SJCRH30 (cell line): Measurements from ENCODE around the gene ADAM20. TPM values are rescaled to one million over a fixed set of nuclear protein-coding genes. Genes with fewer than 3 reads are reported as not detected.
"Not testable (repeated sequence)": the region's sequence is repeated elsewhere in the genome, so short reads cannot be mapped to it uniquely, and the experiment has no call there.

Experiments
- DNase-seq, 2 experiments: peaks; one replicate each; pipeline ENCODE4 v3.0.0-alpha.2; 2015 to 2020
- H3K27ac ChIP-seq: fragments of 250-450 bp; sonication (Bioruptor Pico); 2 replicates; pipeline ENCODE4 v1.5.1; 2020; ENCODE audit warnings: mild to moderate bottlenecking, moderate library complexity
- H3K27me3 ChIP-seq: fragments of 250-450 bp; sonication (Bioruptor Pico); 2 replicates; pipeline ENCODE4 v1.5.1; 2020; ENCODE audit warnings: mild to moderate bottlenecking, moderate library complexity
- H3K36me3 ChIP-seq: fragments of 250-450 bp; sonication (Bioruptor Pico); 2 replicates; pipeline ENCODE4 v1.5.1; 2020; ENCODE audit warnings: mild to moderate bottlenecking, moderate library complexity
- H3K4me1 ChIP-seq: fragments of 250-450 bp; sonication (Bioruptor Pico); 2 replicates; pipeline ENCODE4 v1.5.1; 2020; ENCODE audit warnings: mild to moderate bottlenecking, moderate library complexity
- H3K4me3 ChIP-seq: fragments of 250-450 bp; sonication (Bioruptor Pico); 2 replicates; pipeline ENCODE4 v1.5.1; 2020; ENCODE audit warnings: mild to moderate bottlenecking, moderate library complexity
- H3K9me3 ChIP-seq: fragments of 250-450 bp; sonication (Bioruptor Pico); replicated peaks from 2 replicates; pipeline ENCODE4 v1.5.1; 2020; ENCODE audit warnings: mild to moderate bottlenecking, moderate library complexity
- total RNA-seq: library from RNA; depleted of rRNA; stranded (reverse); fragments of >200 nt; shearing (Covaris generic); gene quantifications from 2 replicates; pipeline ENCODE4 v1.2.3, GENCODE V29; 2014; rRNA removed

ADAM20 gene
- total RNA-seq, 1 experiment from 2014 or later = 0.34 TPM

DNA sequence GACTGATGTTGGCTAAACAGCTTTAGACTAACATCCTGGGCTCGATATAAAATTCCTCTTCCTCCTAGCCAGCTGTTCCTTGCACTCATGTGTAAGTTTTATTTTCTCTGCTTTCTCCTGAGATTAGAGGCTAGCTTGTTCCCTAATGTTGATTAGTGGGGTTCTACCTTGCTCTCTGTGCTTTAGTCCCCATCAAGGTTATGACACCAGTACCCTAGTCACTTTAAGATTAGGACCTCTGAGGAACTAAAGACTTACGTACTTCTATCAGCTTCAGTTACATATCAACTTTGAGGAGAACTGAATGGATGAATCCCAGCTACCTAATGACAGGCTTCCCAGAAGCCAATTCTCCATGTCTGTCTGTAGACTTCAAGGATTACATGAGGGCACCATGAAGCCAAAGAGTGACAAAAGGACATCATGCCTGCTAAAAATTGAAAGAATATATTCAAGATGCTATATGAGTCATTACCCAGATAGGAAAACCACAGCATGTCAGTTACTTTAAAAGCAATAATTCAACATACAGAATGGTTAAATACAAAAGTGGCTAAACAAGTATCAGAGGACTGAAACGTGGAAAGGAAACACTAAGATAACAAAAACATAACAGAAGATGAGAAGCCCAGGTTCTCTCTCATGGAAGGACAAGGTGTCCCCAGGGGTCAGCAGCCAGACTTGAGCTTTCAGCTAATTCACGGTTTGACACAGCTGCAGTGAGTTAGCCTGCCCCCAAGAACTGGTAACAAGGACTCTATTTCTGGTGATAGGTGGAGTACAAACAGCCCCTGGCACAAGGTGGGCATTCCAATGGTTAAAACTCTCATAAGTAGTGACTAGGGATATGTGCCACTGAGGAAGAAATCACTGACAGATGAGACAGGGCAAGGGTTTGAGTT lies 20.4 kb downstream of the ADAM20 start:
- Histone ChIP-seq H3K4me1 (no peaks in the 10 kb centered on the region), H3K27ac (no peak overlapping the region), H3K9me3 (0 out of 2 replicates have a peak, but pooled peaks cover 4% of the 10 kb centered on the region), H3K27me3 (no peaks in the 10 kb centered on the region), H3K4me3 (no peak overlapping the region), H3K36me3 (no peaks in the 10 kb centered on the region)
- DNase-seq = no peak

DNA sequence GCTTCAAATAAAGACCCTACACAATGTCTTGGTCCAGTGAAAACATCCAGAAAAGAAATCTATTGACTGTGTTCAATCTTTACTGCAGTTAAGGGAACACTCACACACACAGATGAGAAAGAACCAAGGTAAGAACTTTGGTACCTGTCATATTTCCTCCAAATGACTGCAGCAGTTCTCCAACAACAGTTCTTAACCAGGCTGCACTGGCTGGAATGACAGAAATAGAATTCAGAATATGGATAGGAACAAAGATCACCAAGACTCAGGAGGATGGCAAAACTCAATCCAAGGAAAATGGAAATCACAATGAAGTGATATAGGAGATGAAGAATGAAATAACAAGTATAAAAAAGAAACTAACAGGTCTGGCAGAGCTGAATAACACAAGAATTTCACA lies 36.6 kb downstream of the ADAM20 start:
- no peak overlapping the region for H3K4me3 ChIP-seq
- no peaks in the 10 kb centered on the region for H3K36me3 ChIP-seq
- H3K9me3 ChIP-seq = no peaks in the 10 kb centered on the region
- H3K27ac ChIP-seq = no peak overlapping the region
- H3K27me3 ChIP-seq = no peaks in the 10 kb centered on the region
- no peak for DNase-seq
- H3K4me1 ChIP-seq = no peaks in the 10 kb centered on the region

DNA sequence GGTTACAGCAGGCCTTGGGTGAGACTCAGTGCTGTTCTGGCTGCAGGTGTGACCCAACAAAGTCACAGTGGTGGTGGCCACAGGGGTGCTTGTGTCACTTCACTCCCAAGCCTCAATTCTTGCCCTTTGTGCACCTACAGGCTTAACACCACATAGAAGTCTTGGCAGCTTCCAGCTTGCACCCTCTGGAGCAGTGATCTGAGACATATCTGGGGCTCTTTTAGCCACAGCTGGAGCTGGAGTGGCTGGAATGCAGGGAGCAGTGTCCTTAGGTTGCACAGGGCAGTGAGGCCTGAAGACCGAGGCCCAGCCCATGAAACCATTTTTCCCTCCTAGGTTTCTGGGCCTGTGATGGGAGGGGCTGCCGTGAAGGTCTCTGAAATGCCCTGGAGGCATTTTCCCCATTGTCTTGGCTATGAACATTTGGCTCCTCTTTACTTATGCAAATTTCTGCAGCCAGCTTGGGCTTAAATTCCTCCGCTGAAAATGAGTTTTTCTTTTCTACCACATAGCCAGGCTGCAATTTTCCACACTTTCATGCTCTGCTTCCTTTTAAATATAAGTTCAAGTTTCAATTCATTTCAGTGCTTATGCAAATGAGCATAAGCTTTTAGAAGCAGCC lies 45.1 kb downstream of the ADAM20 start:
- Histone ChIP-seq H3K9me3 (no peaks in the 10 kb centered on the region), H3K36me3 (no peaks in the 10 kb centered on the region), H3K4me3 (no peak overlapping the region)

DNA sequence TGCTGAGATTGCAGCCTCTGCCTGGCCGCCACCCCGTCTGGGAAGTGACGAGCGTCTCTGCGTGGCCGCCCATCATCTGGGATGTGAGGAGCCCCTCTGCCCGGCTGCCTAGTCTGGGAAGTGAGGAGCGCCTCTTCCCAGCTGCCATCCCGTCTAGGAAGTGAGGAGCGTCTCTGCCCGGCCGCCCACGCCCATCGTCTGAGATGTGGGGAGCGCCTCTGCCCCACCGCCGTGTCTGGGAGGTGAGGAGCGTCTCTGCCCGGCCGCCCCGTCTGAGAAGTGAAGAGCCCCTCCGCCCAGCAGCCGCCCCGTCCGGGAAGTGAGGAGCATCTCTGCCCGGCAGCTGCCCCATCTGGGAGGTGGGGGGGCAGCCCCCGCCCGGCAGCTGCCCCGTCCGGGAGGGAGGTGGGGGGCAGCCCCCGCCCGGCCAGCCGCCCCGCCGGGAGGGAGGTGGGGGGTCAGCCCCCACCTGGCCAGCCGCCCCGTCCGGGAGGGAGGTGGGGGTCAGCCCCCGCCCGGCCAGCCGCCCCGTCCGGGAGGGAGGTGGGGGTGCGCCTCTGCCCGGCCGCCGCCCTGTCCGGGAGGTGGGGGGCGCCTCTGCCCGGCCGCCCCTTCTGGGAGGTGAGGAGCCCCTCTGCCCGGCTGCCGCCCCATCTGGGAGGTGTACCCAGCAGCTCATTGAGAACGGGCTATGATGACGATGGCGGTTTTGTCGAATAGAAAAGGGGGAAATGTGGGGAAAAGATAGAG lies 57.3 kb downstream of the ADAM20 start:
- H3K9me3 ChIP-seq, H3K4me1 ChIP-seq, DNase-seq, H3K27ac ChIP-seq, H3K4me3 ChIP-seq, H3K36me3 ChIP-seq, H3K27me3 ChIP-seq: not testable (repeated sequence)

More for the DNA sequence above, 45.1 kb downstream of the ADAM20 start:
- H3K4me1 ChIP-seq = no peaks in the 10 kb centered on the region
- DNase-seq = no peak
- H3K27me3 ChIP-seq = no peaks in the 10 kb centered on the region
- no peak overlapping the region for H3K27ac ChIP-seq

DNA sequence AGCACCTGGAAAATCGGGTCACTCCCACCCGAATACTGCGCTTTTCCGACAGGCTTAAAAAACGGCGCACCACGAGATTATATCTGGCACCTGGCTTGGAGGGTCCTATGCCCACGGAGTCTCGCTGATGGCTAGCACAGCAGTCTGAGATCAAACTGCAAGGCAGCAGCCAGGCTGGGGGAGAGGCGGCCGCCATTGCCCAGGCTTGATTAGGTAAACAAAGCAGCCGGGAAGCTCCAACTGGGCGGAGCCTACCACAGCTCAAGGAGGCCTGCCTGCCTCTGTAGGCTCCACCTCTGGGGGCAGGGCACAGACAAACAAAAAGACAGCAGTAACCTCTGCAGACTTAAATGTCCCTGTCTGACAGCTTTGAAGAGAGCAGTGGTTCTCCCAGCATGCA lies 59.3 kb downstream of the ADAM20 start:
- H3K4me3 ChIP-seq, H3K4me1 ChIP-seq, H3K36me3 ChIP-seq, H3K9me3 ChIP-seq, H3K27me3 ChIP-seq, H3K27ac ChIP-seq, DNase-seq: not testable (repeated sequence)

DNA sequence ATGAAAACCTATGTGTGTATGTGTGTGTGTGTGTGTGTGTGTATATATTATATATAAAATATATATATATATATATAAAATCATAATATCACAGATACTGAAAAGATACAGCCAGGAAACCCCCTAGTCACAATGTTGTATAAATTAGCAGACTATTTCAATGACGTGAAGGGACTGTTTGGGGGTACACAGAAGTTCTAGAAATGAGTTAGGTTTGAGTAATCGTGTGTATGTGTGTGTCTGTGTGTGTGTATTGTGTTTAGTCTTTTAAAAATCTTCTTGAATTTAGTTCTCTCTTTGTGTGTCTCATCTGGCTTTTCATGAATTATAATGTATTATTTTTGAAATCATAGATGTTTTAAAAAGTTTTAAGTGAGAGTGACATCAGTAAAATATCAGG lies 61.0 kb downstream of the ADAM20 start:
- H3K9me3 ChIP-seq = no peaks in the 10 kb centered on the region
- no peak overlapping the region for H3K4me3 ChIP-seq
- DNase-seq = no peak
- H3K27me3 ChIP-seq = no peaks in the 10 kb centered on the region
- no peaks in the 10 kb centered on the region for H3K4me1 ChIP-seq
- no peaks in the 10 kb centered on the region; the same call in 1 of the 2 replicates for H3K36me3 ChIP-seq
- no peak overlapping the region for H3K27ac ChIP-seq

Other genes with a start within 250 kb of the ADAM20 start
- gene COX16, start 175.3 kb downstream of the ADAM20 start, total RNA-seq = 60.5 and 71.0 TPM in 2 replicates
- gene SYNJ2BP, start 117.9 kb downstream of the ADAM20 start, total RNA-seq = 23.0 and 25.5 TPM in 2 replicates
- gene ADAM21, start 82.8 kb downstream of the ADAM20 start, total RNA-seq = 0.15 and 0.67 TPM in 2 replicates
- gene MED6, start 65.7 kb upstream of the ADAM20 start, total RNA-seq = 44.5 and 47.8 TPM in 2 replicates
- gene TTC9, start 106.9 kb upstream of the ADAM20 start, total RNA-seq = 6.4 and 6.5 TPM in 2 replicates